ENCODE data around the gene COQ6.
"Not testable (repeated sequence)": the region's sequence is repeated elsewhere in the genome, so short reads cannot be mapped to it uniquely, and the experiment has no call there.

COQ6 gene

GRCh38 chr14:73976125-73976524 is 26.0 kb downstream of the COQ6 start:
- no peak for TF ChIP-seq ZFX (IDR thresholded peaks at IDR 0.05; ENCODE audit: borderline replicate concordance)
- no peak for TF ChIP-seq CTCF (IDR thresholded peaks at IDR 0.05)
- no peak overlapping the region for H3K27ac ChIP-seq

- H3K27ac ChIP-seq = peak overlapping the region; percentile 66
- no peak for TF ChIP-seq CTCF (IDR thresholded peaks at IDR 0.05)
- TF ChIP-seq ZFX (IDR thresholded peaks at IDR 0.05; ENCODE audit: borderline replicate concordance) = no peak
Observed at GRCh38 chr14:73977896-73978295, 27.8 kb downstream of the COQ6 start.

DNA sequence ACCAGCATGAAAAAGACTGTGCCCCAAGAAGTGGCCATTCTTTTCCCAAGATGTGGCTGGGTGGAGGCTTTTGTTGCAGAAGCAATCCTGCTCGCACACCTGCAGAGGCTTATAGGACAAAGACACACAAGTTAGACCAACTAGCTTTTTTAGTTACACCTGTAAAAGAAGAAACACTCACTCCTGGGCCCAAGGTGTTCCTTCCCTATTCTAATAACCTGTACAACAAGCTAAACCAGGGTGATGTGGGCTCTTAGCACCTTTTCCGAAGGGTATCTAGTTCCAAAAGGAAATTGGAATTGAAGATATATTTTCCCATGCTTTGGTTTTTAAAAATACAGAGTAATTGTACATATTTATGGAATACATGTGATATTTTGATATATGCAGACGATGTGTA is 38.0 kb downstream of the COQ6 start:
- TF ChIP-seq CTCF (IDR thresholded peaks at IDR 0.05) = no peak
- TF ChIP-seq ZFX (IDR thresholded peaks at IDR 0.05; ENCODE audit: borderline replicate concordance) = no peak
- H3K27ac ChIP-seq = peak overlapping the region; percentile 41

DNA sequence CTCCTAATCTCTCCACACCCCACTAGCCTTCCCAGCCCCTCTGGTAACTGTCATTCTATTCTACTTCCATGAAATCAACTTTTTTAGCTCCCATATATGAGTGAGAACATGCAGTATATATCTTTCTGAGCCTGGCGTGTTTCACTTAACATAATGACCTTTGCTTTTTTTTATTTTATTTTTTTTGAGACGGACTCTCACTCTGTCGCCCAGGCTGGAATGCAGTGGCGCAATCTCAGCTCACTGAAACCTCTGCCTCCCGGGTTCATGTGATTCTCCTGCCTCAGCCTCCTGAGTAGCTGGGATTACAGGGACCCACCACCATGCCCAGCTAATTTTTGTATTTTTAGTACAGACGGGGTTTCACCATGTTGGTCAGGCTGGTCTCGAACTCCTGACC is 38.6 kb downstream of the COQ6 start:
- H3K27ac ChIP-seq = peak overlapping the region; percentile 41

- TF ChIP-seq ZFX (IDR thresholded peaks at IDR 0.05; ENCODE audit: borderline replicate concordance) (no peak), CTCF (IDR thresholded peaks at IDR 0.05) (no peak)
- no peak overlapping the region for H3K27ac ChIP-seq
Observed at GRCh38 chr14:73991092-73991491, 41.0 kb downstream of the COQ6 start.

- not testable (repeated sequence) for H3K27ac ChIP-seq
Observed at GRCh38 chr14:73994926-73995325, 44.8 kb downstream of the COQ6 start.

DNA sequence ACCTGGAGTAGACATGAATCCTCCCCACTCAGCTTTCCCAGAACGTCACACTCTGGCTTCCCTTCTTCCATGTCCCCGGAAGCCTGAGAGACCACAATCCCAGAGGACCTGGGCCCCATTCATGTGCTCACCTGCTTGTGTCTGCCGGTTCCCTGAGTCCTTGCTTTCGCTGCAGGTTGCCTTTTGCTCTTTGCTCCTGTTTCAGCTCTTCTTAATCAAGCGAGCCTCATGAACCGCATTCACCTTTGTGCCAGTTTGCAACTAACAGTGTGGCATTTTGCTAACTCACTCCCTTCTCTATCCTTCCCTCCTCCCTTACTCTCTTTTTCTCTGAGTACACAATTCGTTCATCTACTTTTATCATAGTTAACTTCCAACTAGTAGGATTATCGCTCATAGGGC is 45.9 kb downstream of the COQ6 start:
- no peak for TF ChIP-seq CTCF (IDR thresholded peaks at IDR 0.05)
- no peak for TF ChIP-seq ZFX (IDR thresholded peaks at IDR 0.05; ENCODE audit: borderline replicate concordance)
- H3K27ac ChIP-seq = no peak overlapping the region

DNA sequence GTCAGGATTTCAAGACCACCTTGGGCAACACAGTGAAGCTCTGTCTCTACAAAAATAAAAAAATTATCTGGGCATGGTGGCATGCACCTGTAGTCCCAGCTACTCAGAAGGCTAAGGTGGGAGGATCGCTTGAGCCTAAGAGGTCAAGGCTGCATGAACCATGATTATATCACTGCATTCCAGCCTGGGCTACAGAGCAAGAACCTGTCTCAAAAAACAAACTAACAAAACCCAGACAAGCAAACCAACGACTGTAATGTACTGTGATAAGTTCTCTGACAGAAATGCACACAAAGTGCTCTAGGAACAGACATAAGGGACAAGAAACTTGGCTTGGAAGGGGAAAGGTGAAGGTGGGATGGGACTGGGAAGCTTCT is 46.6 kb downstream of the COQ6 start:
- TF ChIP-seq CTCF (IDR thresholded peaks at IDR 0.05) (no peak), ZFX (IDR thresholded peaks at IDR 0.05; ENCODE audit: borderline replicate concordance) (no peak)
- peak overlapping the region; percentile 62 for H3K27ac ChIP-seq

All from 22Rv1 (cell line).